Kidney epithelial cell (primary cell): ENCODE data around the gene UBXN6. TPM values are rescaled to one million over a fixed set of nuclear protein-coding genes. Genes with fewer than 3 reads are reported as not detected.

ENCODE experiments used
- DNase-seq: peaks from one replicate; pipeline ENCODE4 v3.0.0-alpha.2; 2010; ENCODE audit warnings: low read depth
- H3K27me3 ChIP-seq: 2 replicates; pipeline ENCODE4 v1.6.0; 2011; ENCODE audit warnings: low read length; ENCODE audit not compliant: control insufficient read depth, insufficient read depth
- H3K36me3 ChIP-seq: 2 replicates; pipeline ENCODE4 v1.5.1; 2011; ENCODE audit warnings: low read length; ENCODE audit not compliant: control insufficient read depth, insufficient read depth
- H3K4me3 ChIP-seq: 2 replicates; pipeline ENCODE4 v1.5.1; 2011; ENCODE audit warnings: low read depth, mild to moderate bottlenecking, control low read depth, low read length
- total RNA-seq: library from RNA; depleted of rRNA; stranded (reverse); fragments of >200 nt; gene quantifications from 2 replicates; pipeline ENCODE4 v1.2.3, GENCODE V29; 2015
- TF ChIP-seq, protein P1 (sequence below): IDR thresholded peaks from 2 replicates; pipeline ENCODE4 v1.5.1; 2011; ENCODE audit warnings: mild to moderate bottlenecking, moderate library complexity, low read length, control low read depth, inconsistent platforms; ENCODE audit not compliant: insufficient read depth, poor library complexity, severe bottlenecking

Gene UBXN6
- total RNA-seq, 1 donor from 2014 or later: 62.3 TPM

DNA sequence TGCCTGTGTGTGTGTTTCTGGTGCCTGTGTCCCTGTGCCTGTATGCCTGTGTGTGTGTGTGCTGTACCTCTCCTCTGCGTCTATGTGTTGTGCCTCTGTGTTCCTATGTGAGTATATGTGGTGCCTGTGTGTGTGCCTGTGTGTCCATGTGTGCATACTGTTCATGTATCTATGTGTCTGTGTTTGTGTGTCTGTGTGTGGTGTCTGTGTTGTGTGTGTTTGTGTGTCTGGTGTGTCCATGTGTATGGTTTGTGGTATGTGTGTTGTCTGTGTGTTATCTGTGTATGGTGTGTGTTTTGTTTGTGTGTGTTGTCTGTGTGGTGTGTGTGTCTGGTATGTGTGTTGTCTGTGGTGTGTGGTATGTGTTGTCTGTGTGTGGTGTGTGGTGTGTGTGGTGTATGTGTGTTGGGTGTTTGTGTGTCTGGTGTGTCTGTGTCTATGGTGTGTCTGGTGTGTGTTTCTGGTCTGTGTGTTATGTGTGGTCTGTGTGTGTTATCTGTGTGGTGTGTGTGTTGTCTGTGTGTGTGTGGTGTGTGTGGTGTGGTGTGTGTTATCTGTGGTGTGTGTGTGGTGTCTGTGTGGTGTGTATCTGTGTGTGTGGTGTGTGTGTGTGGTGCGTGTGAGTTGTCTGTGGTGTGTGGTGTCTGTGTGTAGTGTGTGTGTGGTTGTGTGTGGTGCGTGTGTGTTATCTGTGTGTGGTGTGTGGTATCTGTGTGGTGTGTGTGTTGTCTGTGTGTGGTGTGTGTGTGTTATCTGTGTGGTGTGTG is 34.9 kb upstream of the UBXN6 start:
- H3K36me3 ChIP-seq: peaks cover 9% of the 10 kb centered on the region
- no peak for DNase-seq
- no peaks in the 10 kb centered on the region for H3K27me3 ChIP-seq
- H3K4me3 ChIP-seq: no peak overlapping the region
- TF ChIP-seq, protein P1, sequence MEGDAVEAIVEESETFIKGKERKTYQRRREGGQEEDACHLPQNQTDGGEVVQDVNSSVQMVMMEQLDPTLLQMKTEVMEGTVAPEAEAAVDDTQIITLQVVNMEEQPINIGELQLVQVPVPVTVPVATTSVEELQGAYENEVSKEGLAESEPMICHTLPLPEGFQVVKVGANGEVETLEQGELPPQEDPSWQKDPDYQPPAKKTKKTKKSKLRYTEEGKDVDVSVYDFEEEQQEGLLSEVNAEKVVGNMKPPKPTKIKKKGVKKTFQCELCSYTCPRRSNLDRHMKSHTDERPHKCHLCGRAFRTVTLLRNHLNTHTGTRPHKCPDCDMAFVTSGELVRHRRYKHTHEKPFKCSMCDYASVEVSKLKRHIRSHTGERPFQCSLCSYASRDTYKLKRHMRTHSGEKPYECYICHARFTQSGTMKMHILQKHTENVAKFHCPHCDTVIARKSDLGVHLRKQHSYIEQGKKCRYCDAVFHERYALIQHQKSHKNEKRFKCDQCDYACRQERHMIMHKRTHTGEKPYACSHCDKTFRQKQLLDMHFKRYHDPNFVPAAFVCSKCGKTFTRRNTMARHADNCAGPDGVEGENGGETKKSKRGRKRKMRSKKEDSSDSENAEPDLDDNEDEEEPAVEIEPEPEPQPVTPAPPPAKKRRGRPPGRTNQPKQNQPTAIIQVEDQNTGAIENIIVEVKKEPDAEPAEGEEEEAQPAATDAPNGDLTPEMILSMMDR: no peak

DNA sequence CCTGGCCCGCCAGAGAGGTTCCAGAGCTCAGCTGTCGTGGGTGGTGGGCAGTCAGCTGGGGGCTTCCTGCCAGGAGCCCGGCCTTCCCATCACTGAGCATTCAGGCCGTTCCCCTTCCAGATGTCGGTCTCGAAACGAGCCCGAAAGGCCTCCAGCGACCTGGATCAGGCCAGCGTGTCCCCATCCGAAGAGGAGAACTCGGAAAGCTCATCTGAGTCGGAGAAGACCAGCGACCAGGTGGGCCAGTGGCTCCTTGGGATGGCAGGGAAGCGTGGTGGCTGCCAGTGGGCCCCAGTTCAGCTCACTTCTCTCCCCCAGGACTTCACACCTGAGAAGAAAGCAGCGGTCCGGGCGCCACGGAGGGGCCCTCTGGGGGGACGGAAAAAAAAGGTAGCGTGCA is 33.9 kb upstream of the UBXN6 start:
- TF ChIP-seq, protein P1: no peak
- H3K27me3 ChIP-seq: no peaks in the 10 kb centered on the region
- H3K36me3 ChIP-seq: peaks cover 9% of the 10 kb centered on the region
- DNase-seq: no peak
- no peak overlapping the region for H3K4me3 ChIP-seq

DNA sequence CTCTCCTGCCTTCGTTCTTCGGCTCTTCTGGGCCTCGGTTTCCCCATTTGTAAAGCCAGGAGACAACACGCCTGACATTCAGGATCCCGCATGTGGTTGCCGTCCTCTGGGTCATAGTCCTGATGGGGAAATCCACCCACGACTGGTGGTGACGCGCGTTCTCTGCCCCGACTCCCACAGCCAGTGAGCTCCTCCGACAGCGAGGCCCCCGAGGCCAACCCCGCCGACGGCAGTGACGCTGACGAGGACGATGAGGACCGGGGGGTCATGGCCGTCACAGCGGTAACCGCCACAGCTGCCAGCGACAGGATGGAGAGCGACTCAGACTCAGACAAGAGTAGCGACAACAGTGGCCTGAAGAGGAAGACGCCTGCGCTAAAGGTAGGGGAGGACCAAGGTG is 30.9 kb upstream of the UBXN6 start:
- H3K36me3 ChIP-seq: peaks cover 7% of the 10 kb centered on the region

DNA sequence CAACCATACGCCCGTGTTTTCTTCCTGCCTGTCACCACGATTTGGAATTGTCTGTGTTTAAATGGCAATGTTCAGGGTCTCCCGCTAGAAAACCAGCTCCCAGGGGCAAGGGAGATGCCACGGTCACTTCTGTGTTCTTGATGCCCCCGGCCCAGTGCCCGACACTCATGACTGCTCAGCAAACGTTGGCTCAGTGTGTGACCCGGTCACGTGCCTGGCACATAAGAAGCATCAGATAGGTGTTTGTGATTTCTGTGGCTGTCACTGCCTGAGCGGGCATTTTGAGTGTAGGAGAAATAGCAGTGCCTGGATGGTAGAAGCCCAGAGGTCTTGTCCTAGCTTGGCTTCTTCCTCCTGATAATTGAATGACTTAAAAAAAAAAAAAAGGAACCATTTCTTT is 30.0 kb upstream of the UBXN6 start:
- Histone ChIP-seq H3K4me3 (no peak overlapping the region), H3K27me3 (no peaks in the 10 kb centered on the region), H3K36me3 (peaks cover 5% of the 10 kb centered on the region)
- no peak for DNase-seq
- TF ChIP-seq, protein P1: no peak

More for the DNA sequence above, 30.9 kb upstream of the UBXN6 start:
- TF ChIP-seq, protein P1: no peak
- DNase-seq: no peak
- Histone ChIP-seq H3K4me3 (no peak overlapping the region), H3K27me3 (no peaks in the 10 kb centered on the region)

DNA sequence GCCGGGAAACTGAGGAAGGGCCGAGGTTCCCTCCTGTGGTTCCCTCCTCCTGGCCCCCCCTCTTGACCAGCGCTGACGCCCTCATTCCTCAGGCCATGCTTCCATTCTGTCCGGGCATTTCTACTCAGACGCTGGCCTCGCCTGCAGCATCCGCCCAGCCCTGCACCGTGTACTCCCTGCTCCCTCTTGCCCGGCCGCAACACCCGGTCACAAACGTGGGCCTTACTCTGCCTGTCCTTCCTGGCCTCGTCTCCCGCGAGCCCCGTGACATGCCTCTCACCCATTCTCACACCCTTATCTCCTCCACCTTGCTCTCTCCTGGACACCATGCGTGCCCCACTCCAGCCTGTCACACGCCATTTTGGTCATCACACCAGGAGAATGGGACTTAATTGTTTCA is 25.8 kb upstream of the UBXN6 start:
- Histone ChIP-seq H3K27me3 (no peaks in the 10 kb centered on the region), H3K4me3 (no peak overlapping the region), H3K36me3 (no peaks in the 10 kb centered on the region)
- TF ChIP-seq, protein P1: no peak
- DNase-seq: no peak
